GM18519 (cell line): ENCODE data around the gene COL13A1.

Experiments used
- ATAC-seq: cut with Tn5 transposase; IDR thresholded peaks from one replicate; pipeline ENCODE4 v1.9.1; 2021; ENCODE audit warnings: mild to moderate bottlenecking, moderate library complexity; ENCODE audit not compliant: unreplicated experiment, low FRiP score

Gene COL13A1

GRCh38 chr10:69863580-69863979 is 61.9 kb downstream of the COL13A1 start:
- ATAC-seq, result no peak

- ATAC-seq, result no peak
These were observed 62.6 kb downstream of the COL13A1 start for GRCh38 chr10:69864321-69864720.

GRCh38 chr10:69865450-69865849 is 63.7 kb downstream of the COL13A1 start:
- ATAC-seq, result no peak

GRCh38 chr10:69866246-69866687 is 64.6 kb downstream of the COL13A1 start:
- ATAC-seq, result no peak

- ATAC-seq, result no peak
These were observed 65.2 kb downstream of the COL13A1 start for GRCh38 chr10:69866688-69867461.

- no peak for ATAC-seq
These were observed 66.2 kb downstream of the COL13A1 start for GRCh38 chr10:69867699-69868558.

GRCh38 chr10:69868821-69869220 is 67.1 kb downstream of the COL13A1 start:
- no peak for ATAC-seq

GRCh38 chr10:69869291-69869961 is 67.7 kb downstream of the COL13A1 start:
- no peak for ATAC-seq

- ATAC-seq, result no peak
These were observed 68.9 kb downstream of the COL13A1 start for GRCh38 chr10:69870591-69870990.

GRCh38 chr10:69871074-69871473 is 69.4 kb downstream of the COL13A1 start:
- no peak for ATAC-seq

GRCh38 chr10:69872323-69872722 is 70.6 kb downstream of the COL13A1 start:
- ATAC-seq, result no peak

- ATAC-seq, result no peak
These were observed 71.5 kb downstream of the COL13A1 start for GRCh38 chr10:69873135-69873639.

GRCh38 chr10:69874449-69874848 is 72.7 kb downstream of the COL13A1 start:
- ATAC-seq, result no peak

GRCh38 chr10:69875856-69876255 is 74.2 kb downstream of the COL13A1 start:
- ATAC-seq, result no peak

- ATAC-seq, result no peak
These were observed 74.6 kb downstream of the COL13A1 start for GRCh38 chr10:69876286-69876685.

GRCh38 chr10:69876931-69877330 is 75.2 kb downstream of the COL13A1 start:
- no peak for ATAC-seq

- ATAC-seq, result no peak
These were observed 76.3 kb downstream of the COL13A1 start for GRCh38 chr10:69878038-69878437.

- ATAC-seq, result no peak
These were observed 77.2 kb downstream of the COL13A1 start for GRCh38 chr10:69878951-69879350.

GRCh38 chr10:69879634-69880257 is 78.0 kb downstream of the COL13A1 start:
- ATAC-seq, result no peak

GRCh38 chr10:69880301-69881081 is 78.8 kb downstream of the COL13A1 start:
- ATAC-seq, result no peak
